GM12891 (cell line): ENCODE measurements around the gene CAVIN2.

ENCODE experiments used
- POLR2A ChIP-seq: IDR thresholded peaks from 2 replicates; pipeline ENCODE4 v1.6.1; 2011; ENCODE audit warnings: low read depth, low read length, control low read depth
- SPI1 ChIP-seq: IDR thresholded peaks from 2 replicates; pipeline ENCODE4 v1.6.1; 2011; ENCODE audit warnings: low read depth, low read length, control low read depth

DNA sequence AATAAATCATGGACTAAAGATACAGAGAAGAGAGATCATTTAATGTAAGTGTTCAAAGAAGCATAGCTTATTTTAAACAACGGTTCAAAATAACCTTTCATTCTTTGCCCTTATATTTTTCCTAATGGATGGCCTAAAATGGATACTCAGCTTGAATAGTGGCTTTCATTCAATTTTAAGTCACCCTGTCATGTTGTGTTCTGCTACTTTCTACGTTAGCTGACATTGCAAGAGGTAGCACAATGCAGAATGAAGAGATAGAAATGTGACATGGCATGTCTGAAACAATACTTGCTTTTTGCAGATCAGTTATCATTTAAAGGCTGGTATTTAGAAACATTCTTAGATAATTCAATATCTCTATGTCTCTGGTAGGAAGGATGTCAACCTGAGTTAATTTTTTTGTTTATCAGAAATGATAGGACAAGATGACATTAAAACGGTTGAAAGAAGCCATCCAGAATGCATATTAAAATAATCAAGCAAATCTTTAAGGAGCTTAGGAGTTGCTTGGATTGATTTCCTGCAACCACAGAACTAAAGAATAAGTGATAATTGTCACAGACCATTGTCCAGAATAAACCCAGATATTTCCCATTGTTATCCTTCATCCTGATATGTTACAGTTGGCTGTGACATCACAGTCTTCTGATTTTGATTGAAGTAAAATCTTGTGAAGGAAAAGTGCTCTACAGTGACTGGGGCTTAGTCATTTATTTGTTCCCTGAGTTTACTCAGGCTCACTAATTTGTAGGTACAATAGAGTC lies 41.7 kb upstream of the CAVIN2 start:
- TF ChIP-seq POLR2A (no peak), SPI1 (no peak)
